Heart right ventricle (tissue), 16 donors: ENCODE data around the gene ATP6V0B. TPM values are rescaled to one million over a fixed set of nuclear protein-coding genes. Genes with fewer than 3 reads are reported as not detected.

Experiments
- ATAC-seq, 8 donors: fragments of 200-7000 bp; cut with Tn5 transposase; one replicate each; pipeline ENCODE4 v1.9.1; 2020; ENCODE audit warnings: mild to moderate bottlenecking in 8 of 8, moderate library complexity in 8 of 8, moderate number of reproducible peaks in 1 of 8
- DNase-seq, 2 donors: peaks; one replicate each; pipeline ENCODE4 v3.0.0-alpha.2; 2020
- H3K27ac ChIP-seq, 10 donors: fragments of 200-600 bp; sonication (generic) in 2 of 10; one replicate each; pipeline versions ENCODE4 v1.5.0 to v1.8.0; 2020 to 2022; ENCODE audit warnings: mild to moderate bottlenecking in 3 of 10
- H3K27me3 ChIP-seq, 7 donors: fragments of 200-600 bp; one replicate each; pipeline ENCODE4 v1.8.0; 2021 to 2022; ENCODE audit warnings: mild to moderate bottlenecking in 2 of 7
- H3K36me3 ChIP-seq, 9 donors: fragments of 200-600 bp; sonication (generic) in 1 of 9; one replicate each; pipeline versions ENCODE4 v1.5.0 to v1.8.0; 2020 to 2022; ENCODE audit warnings: mild to moderate bottlenecking in 2 of 9
- H3K4me1 ChIP-seq, 9 donors: fragments of 200-600 bp; sonication (generic) in 1 of 9; one replicate each; pipeline versions ENCODE4 v1.5.0 to v1.8.0; 2020 to 2022; ENCODE audit warnings: mild to moderate bottlenecking in 4 of 9
- H3K4me3 ChIP-seq, 10 donors: fragments of 200-600 bp; sonication (generic) in 2 of 10; one replicate each; pipeline versions ENCODE4 v1.5.0 to v1.8.0; 2020 to 2022; ENCODE audit warnings: mild to moderate bottlenecking in 7 of 10, moderate library complexity in 2 of 10
- H3K9me3 ChIP-seq, 11 donors: fragments of 200-600 bp in 10 of 11; sonication (generic) in 2 of 11; one replicate each; pipeline versions ENCODE4 v1.5.0 to v1.8.0; 2013 to 2022; ENCODE audit warnings: mild to moderate bottlenecking in 2 of 11, control low read depth in 1 of 11, moderate library complexity in 1 of 11
- WGBS, 2 donors: extraction: QIAGEN DNeasy Blood & Tissue Kit; methylation state at CpG; one replicate each; pipeline ENCODE4 v1.1.7; 2013; ENCODE audit warnings: inconsistent platforms in 1 of 2; 5-methylcytosine and 5-hydroxymethylcytosine counted together
- intact Hi-C, 10 donors: fragments of 100-400 bp; cut with DNase I; formaldehyde crosslinking; loops; one replicate each; pipeline versions ENCODE4 v1.11.1 to v1.14.2; 2022
- polyA plus RNA-seq, 2 donors: library from polyadenylated mRNA; stranded (reverse); fragments of 200-250 nt; gene quantifications; one replicate each; pipeline ENCODE4 v1.2.3, GENCODE V29; 2013
- total RNA-seq, 10 donors: library from RNA; stranded (reverse); fragmentation: NEBNext Ultra II Directional in 3 of 10; extraction: Animal tissue kit (Norgen Biotek cat#: 25700) in 3 of 10; gene quantifications; one replicate each; pipeline versions ENCODE4 v1.2.1 to v1.2.4, GENCODE V29; 2021 to 2023
- TF ChIP-seq, protein P1 (sequence below), 9 donors: fragments of 200-600 bp; sonication (generic) in 2 of 9; IDR thresholded peaks; one replicate each; pipeline versions ENCODE4 v1.5.0 to v1.8.0; 2021 to 2022; ENCODE audit warnings: antibody characterized with exemption in 9 of 9, mild to moderate bottlenecking in 5 of 9, moderate library complexity in 1 of 9
- donor health status: Arrhythmogenic right ventricular cardiomyopathy.
- donor health status: ischemic (EF 13 %, LVEDD 7.1; RV severe dilation, severe dysfunction).
- donor health status: healthy with polysubstance abuse.
- donor health status: DM: no; HTN: yes; CAD: no.
- donor health status: DM: no; HTN: no; CAD: no.
- donor health status: ischemic (EF 25% LVEDD 6.9; RV normal size, moderate dysfunction).
- donor health status: ischemic (EF 25% LVEDD 5.7; RV mildly dilated, moderate dysfunction).
- donor health status: healthy.
- donor health status: DM: yes; HTN: yes; CAD: no.
- donor health status: Ischemic cardiomyopathy.
- donor health status: ischemic (EF 35%, LVEDD 5.7; RV mildly dilated, moderate dysfunction).
- donor health status: nonischemic (EF 11% LVEDD 7.7; RV severe dilation, severe dysfunction).
- donor health status: DM: yes; HTN: yes; CAD: no.
- donor health status: PGD.
- donor health status: ischemic (EF 29% LVEDD 5.4; RV normal size, mild dysfunction).
- donor health status: nonischemic (EF 23%, LVEDD 6.1; RV moderate dilation, normal function).

The ATP6V0B gene
- total and polyA plus RNA-seq, 12 donors, result 63.1 to 227 (median 74.3) TPM

DNA sequence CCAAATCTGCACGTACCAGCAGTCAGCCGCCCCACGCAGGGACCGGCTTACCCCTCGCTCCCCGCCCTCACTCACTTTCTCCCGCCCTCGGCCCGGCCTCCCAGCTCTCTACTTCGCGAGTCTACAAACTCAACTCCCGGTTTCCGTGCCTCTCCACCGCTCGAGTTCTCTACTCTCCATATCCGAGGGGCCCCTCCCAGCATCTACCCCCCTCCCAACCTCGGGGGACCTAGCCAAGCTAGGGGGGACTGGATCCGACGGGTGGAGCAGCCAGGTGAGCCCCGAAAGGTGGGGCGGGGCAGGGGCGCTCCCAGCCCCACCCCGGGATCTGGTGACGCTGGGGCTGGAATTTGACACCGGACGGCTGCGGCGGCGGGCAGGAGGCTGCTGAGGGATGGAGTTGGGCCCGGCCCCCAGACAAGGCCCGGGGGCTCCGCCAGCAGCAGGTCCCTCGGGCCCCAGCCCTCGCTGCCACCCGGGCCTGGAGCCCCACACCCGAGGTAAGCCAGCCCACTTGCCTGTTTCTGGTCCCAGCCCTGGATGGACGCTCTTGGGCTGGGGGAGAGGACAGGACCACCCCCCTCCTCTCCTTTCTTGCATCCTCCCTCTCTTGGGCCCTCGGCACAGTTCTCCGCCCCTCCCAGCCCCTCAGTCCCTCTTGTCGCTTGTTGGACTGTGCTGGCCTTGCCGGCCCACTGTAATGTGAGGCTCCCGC is 41.2 kb upstream of the ATP6V0B start, which contains the start of gene ARTN:
ARTN (plus strand) TSS at position 416 of the 715 bp plus-strand sequence. CDS start 1,856 bp downstream, outside the sequence.
- Histone ChIP-seq H3K36me3 (peaks cover 0 to 5% (median 0%) of the 10 kb centered on the region in 9 donors), H3K27me3 (peaks cover 0 to 41% (median 26%) of the 10 kb centered on the region in 7 donors), H3K27ac (peak within 1 kb of the TSS in 2 of 10 donors; percentile 7 to 9), H3K4me3 (peak within 1 kb of the TSS; percentile 4 to 44 (median 37)), H3K4me1 (peaks cover 6 to 40% (median 20%) of the 10 kb centered on the region in 9 donors), H3K9me3 (no peaks in the 10 kb centered on the region)
- 3% methylated on average over 33 to 42 of the region's 42 CpGs for WGBS, 2 donors
- TF ChIP-seq, protein P1, sequence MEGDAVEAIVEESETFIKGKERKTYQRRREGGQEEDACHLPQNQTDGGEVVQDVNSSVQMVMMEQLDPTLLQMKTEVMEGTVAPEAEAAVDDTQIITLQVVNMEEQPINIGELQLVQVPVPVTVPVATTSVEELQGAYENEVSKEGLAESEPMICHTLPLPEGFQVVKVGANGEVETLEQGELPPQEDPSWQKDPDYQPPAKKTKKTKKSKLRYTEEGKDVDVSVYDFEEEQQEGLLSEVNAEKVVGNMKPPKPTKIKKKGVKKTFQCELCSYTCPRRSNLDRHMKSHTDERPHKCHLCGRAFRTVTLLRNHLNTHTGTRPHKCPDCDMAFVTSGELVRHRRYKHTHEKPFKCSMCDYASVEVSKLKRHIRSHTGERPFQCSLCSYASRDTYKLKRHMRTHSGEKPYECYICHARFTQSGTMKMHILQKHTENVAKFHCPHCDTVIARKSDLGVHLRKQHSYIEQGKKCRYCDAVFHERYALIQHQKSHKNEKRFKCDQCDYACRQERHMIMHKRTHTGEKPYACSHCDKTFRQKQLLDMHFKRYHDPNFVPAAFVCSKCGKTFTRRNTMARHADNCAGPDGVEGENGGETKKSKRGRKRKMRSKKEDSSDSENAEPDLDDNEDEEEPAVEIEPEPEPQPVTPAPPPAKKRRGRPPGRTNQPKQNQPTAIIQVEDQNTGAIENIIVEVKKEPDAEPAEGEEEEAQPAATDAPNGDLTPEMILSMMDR (IDR thresholded peaks at IDR 0.05), result no peak
- intact Hi-C loops, result loop anchor here in 9 of 10 donors (1.0 to 10.0 kb wide), 8 partner anchors 169 to 409 kb away; partner anchors contain the start of gene PTPRF (in 1 of the 9)
- DNase-seq (peak in 1 of 2 donors; percentile 24), ATAC-seq (peak in 6 of 8 donors; percentile 5 to 29 (median 8))

DNA sequence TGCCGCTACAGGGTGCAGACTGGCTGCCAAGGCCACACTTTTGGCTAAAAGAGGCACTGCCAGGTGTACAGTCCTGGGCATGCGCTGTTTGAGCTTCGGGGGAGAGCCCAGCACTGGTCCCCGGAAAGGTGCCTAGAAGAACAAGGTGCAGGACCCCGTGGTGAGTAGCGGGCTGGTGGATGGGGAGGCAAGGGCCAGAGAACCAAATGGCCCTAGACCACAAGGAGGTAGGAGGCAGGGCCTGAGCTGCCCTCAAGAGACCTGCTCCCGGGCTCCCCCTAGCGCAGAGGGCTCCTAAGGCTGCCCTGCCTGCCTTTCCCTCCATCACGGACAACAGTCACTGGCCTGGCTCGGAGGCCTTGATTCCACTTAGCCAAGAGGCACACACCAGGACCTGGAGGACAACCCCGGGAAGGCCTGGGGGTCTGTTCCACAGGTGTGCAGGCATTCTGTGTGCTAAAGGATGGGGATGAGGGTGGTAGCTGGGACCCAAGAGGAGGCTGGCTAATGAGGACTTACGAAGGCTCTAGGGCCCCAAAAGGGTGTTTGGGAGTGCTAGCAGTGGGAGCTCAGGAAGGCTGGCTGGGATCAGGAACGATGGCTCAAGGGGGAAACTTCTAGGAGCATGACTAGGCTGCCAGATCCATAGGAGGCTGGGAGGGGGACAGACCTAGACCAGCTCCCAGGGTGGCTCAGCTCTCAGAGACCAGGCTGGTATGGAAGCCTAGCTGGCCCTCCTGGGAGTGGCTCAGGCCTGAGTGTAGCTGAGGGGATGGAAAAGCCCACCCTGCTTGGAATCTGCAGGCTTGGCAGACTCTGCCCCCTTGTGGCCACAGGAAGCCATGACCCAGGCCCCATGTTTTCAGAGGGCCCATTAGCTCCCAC is 40.4 kb upstream of the ATP6V0B start:
- Histone ChIP-seq H3K4me3 (peak overlapping the region in 4 of 10 donors; percentile 36 to 44 (median 42)), H3K27ac (peak overlapping the region in 1 of 10 donors; percentile 9), H3K4me1 (peaks cover 6 to 40% (median 23%) of the 10 kb centered on the region in 9 donors), H3K36me3 (peaks cover 0 to 5% (median 0%) of the 10 kb centered on the region in 9 donors), H3K9me3 (no peaks in the 10 kb centered on the region), H3K27me3 (peaks cover 0 to 41% (median 26%) of the 10 kb centered on the region in 7 donors)
- intact Hi-C loops, result loop anchor here in 9 of 10 donors (1.0 to 10.0 kb wide), 7 partner anchors 171 to 410 kb away; partner anchors contain the start of gene PTPRF (in 1 of the 9)
- DNase-seq, result peak; percentile 44 to 55
- 27 to 35% methylated on average over 13 of the region's 13 CpGs for WGBS, 2 donors
- TF ChIP-seq, protein P1 (IDR thresholded peaks at IDR 0.05), result peak; percentile 72 to 87 (median 78)
- peak in 7 of 8 donors; percentile 46 to 75 (median 62) for ATAC-seq

DNA sequence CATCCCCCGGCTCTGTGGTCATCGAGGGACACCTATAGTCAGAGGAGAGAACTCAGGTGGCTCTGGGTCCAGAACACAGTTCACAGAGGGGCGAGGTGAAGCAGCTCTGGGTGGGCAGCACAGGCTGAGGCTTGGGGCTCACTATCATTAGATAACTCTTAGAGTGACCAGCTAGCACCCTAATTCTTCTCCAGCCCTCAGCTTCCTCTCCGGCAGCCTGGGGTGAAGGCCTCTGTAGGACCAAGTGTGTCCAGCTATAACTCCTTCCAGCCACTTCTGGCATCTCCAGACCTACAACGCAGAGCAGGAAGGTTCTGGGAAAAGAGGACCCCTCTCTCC is 39.8 kb upstream of the ATP6V0B start:
- no peak overlapping the region for H3K27ac ChIP-seq
- ATAC-seq, result no peak
- 43 to 50% methylated on average over 5 of the region's 5 CpGs for WGBS, 2 donors
- TF ChIP-seq, protein P1 (IDR thresholded peaks at IDR 0.05), result peak in 3 of 9 donors; percentile 1 to 7 (median 5)
- peaks cover 0 to 4% (median 0%) of the 10 kb centered on the region in 9 donors for H3K36me3 ChIP-seq
- intact Hi-C loops, result loop anchor here (1.0 to 10.0 kb wide), 8 partner anchors 172 to 410 kb away; partner anchors contain the start of gene PTPRF (in 1 of the 10)
- no peaks in the 10 kb centered on the region for H3K9me3 ChIP-seq
- peaks cover 0 to 41% (median 26%) of the 10 kb centered on the region in 7 donors for H3K27me3 ChIP-seq
- H3K4me1 ChIP-seq, result peaks cover 6 to 42% (median 23%) of the 10 kb centered on the region in 9 donors
- no peak for DNase-seq
- no peak overlapping the region for H3K4me3 ChIP-seq
